Measurements from ENCODE around the gene MATN4. TPM values are rescaled to one million over a fixed set of nuclear protein-coding genes. Genes with fewer than 3 reads are reported as not detected.
A peak's percentile ranks its signal among the peaks of the same experiment; 100 is the strongest.
"Not testable (repeated sequence)": the region's sequence is repeated elsewhere in the genome, so short reads cannot be mapped to it uniquely, and the experiment has no call there.

The MATN4 gene
- 0.59 TPM for polyA plus RNA-seq (2013, experiment 1 of 2)
- polyA plus RNA-seq (2013, experiment 2 of 2), result 0.20 TPM

- WGBS, 2 experiments (ENCODE audit: insufficient coverage in 2 of 2), result 86% methylated on average over 16 to 20 of the region's 20 CpGs
- Histone ChIP-seq H3K4me3 (ENCODE audit: extremely low read depth, insufficient read depth, low read length, poor library complexity, severe bottlenecking) (no peak within 1 kb of the TSS), H3K27ac (ENCODE audit: low read depth, low read length, severe bottlenecking) (no peak within 1 kb of the TSS), H3K9me3 (ENCODE audit: control insufficient read depth, low read length) (no peaks in the 10 kb centered on the region), H3K36me3 (ENCODE audit: control insufficient read depth, insufficient read depth, low read length) (no peaks in the 10 kb centered on the region), H3K4me1 (ENCODE audit: control insufficient read depth, insufficient read depth, low read length, poor library complexity, severe bottlenecking) (peaks cover 2% of the 10 kb centered on the region)
Measured at GRCh38 chr20:45308117-45308778, at the start of gene MATN4. TSS of gene MATN4 (minus strand) at chr20:45308299. CDS start at chr20:45305582, 2,717 bp downstream.

GRCh38 chr20:45355209-45356084, 47.3 kb upstream of the MATN4 start:
- peaks cover 47% of the 10 kb centered on the region for H3K4me1 ChIP-seq (ENCODE audit: control insufficient read depth, insufficient read depth, low read length, poor library complexity, severe bottlenecking)
- H3K9me3 ChIP-seq (ENCODE audit: control insufficient read depth, low read length), result no peaks in the 10 kb centered on the region
- peak overlapping the region; percentile 72 for H3K27ac ChIP-seq (ENCODE audit: low read depth, low read length, severe bottlenecking)
- H3K36me3 ChIP-seq (ENCODE audit: control insufficient read depth, insufficient read depth, low read length), result no peaks in the 10 kb centered on the region
- H3K4me3 ChIP-seq (ENCODE audit: extremely low read depth, insufficient read depth, low read length, poor library complexity, severe bottlenecking), result no peak overlapping the region
- WGBS, 2 experiments (ENCODE audit: insufficient coverage in 2 of 2), result 47% methylated on average over 2 of the region's 5 CpGs

- no peaks in the 10 kb centered on the region for H3K36me3 ChIP-seq (ENCODE audit: control insufficient read depth, insufficient read depth, low read length)
- no peaks in the 10 kb centered on the region for H3K9me3 ChIP-seq (ENCODE audit: control insufficient read depth, low read length)
- 88 to 91% methylated on average over 9 of the region's 9 CpGs for WGBS, 2 experiments (ENCODE audit: insufficient coverage in 2 of 2)
- peak overlapping the region; percentile 72 for H3K27ac ChIP-seq (ENCODE audit: low read depth, low read length, severe bottlenecking)
- peaks cover 40% of the 10 kb centered on the region for H3K4me1 ChIP-seq (ENCODE audit: control insufficient read depth, insufficient read depth, low read length, poor library complexity, severe bottlenecking)
- no peak overlapping the region for H3K4me3 ChIP-seq (ENCODE audit: extremely low read depth, insufficient read depth, low read length, poor library complexity, severe bottlenecking)
Measured at GRCh38 chr20:45354423-45355208, 46.5 kb upstream of the MATN4 start.

- WGBS, 2 experiments (ENCODE audit: insufficient coverage in 2 of 2), result 100% methylated on average over 1 of the region's 1 CpG
- H3K4me1 ChIP-seq (ENCODE audit: control insufficient read depth, insufficient read depth, low read length, poor library complexity, severe bottlenecking), result peaks cover 32% of the 10 kb centered on the region
- H3K36me3 ChIP-seq (ENCODE audit: control insufficient read depth, insufficient read depth, low read length), result no peaks in the 10 kb centered on the region
- no peaks in the 10 kb centered on the region for H3K9me3 ChIP-seq (ENCODE audit: control insufficient read depth, low read length)
- H3K27ac ChIP-seq (ENCODE audit: low read depth, low read length, severe bottlenecking), result no peak overlapping the region
- H3K4me3 ChIP-seq (ENCODE audit: extremely low read depth, insufficient read depth, low read length, poor library complexity, severe bottlenecking), result no peak overlapping the region
Measured at GRCh38 chr20:45353746-45354145, 45.6 kb upstream of the MATN4 start.

- Histone ChIP-seq H3K27ac (ENCODE audit: low read depth, low read length, severe bottlenecking) (no peak overlapping the region), H3K9me3 (ENCODE audit: control insufficient read depth, low read length) (no peaks in the 10 kb centered on the region), H3K36me3 (ENCODE audit: control insufficient read depth, insufficient read depth, low read length) (no peaks in the 10 kb centered on the region), H3K4me3 (ENCODE audit: extremely low read depth, insufficient read depth, low read length, poor library complexity, severe bottlenecking) (no peak overlapping the region), H3K4me1 (ENCODE audit: control insufficient read depth, insufficient read depth, low read length, poor library complexity, severe bottlenecking) (peaks cover 24% of the 10 kb centered on the region)
- WGBS, 2 experiments (ENCODE audit: insufficient coverage in 2 of 2), result no CpG with 5 or more reads among the region's 3 CpGs
Measured at GRCh38 chr20:45352729-45353128, 44.6 kb upstream of the MATN4 start.

- H3K4me3 ChIP-seq (ENCODE audit: extremely low read depth, insufficient read depth, low read length, poor library complexity, severe bottlenecking); H3K27ac ChIP-seq (ENCODE audit: low read depth, low read length, severe bottlenecking); H3K36me3 ChIP-seq (ENCODE audit: control insufficient read depth, insufficient read depth, low read length); H3K9me3 ChIP-seq (ENCODE audit: control insufficient read depth, low read length): not testable (repeated sequence)
- 95 to 97% methylated on average over 7 to 8 of the region's 10 CpGs for WGBS, 2 experiments (ENCODE audit: insufficient coverage in 2 of 2)
- peaks cover 33% of the 10 kb centered on the region for H3K4me1 ChIP-seq (ENCODE audit: control insufficient read depth, insufficient read depth, low read length, poor library complexity, severe bottlenecking)
Measured at GRCh38 chr20:45350795-45351194, 42.7 kb upstream of the MATN4 start.

- 100% methylated on average over 1 of the region's 1 CpG; no CpG with 5 or more reads in 1 of the 2 experiments for WGBS, 2 experiments (ENCODE audit: insufficient coverage in 2 of 2)
- H3K9me3 ChIP-seq (ENCODE audit: control insufficient read depth, low read length), result no peaks in the 10 kb centered on the region
- no peaks in the 10 kb centered on the region for H3K36me3 ChIP-seq (ENCODE audit: control insufficient read depth, insufficient read depth, low read length)
- H3K4me1 ChIP-seq (ENCODE audit: control insufficient read depth, insufficient read depth, low read length, poor library complexity, severe bottlenecking), result peaks cover 34% of the 10 kb centered on the region
- H3K4me3 ChIP-seq (ENCODE audit: extremely low read depth, insufficient read depth, low read length, poor library complexity, severe bottlenecking), result no peak overlapping the region
- H3K27ac ChIP-seq (ENCODE audit: low read depth, low read length, severe bottlenecking), result no peak overlapping the region
Measured at GRCh38 chr20:45350217-45350616, 42.1 kb upstream of the MATN4 start.

- peak within 1 kb of the TSS; percentile 67 for H3K27ac ChIP-seq (ENCODE audit: low read depth, low read length, severe bottlenecking)
- H3K4me1 ChIP-seq (ENCODE audit: control insufficient read depth, insufficient read depth, low read length, poor library complexity, severe bottlenecking), result peaks cover 33% of the 10 kb centered on the region
- H3K36me3 ChIP-seq (ENCODE audit: control insufficient read depth, insufficient read depth, low read length), result no peaks in the 10 kb centered on the region
- WGBS, 2 experiments (ENCODE audit: insufficient coverage in 2 of 2), result 3% methylated on average over 23 to 48 of the region's 77 CpGs
- H3K4me3 ChIP-seq (ENCODE audit: extremely low read depth, insufficient read depth, low read length, poor library complexity, severe bottlenecking), result peak within 1 kb of the TSS; percentile 79
- no peaks in the 10 kb centered on the region for H3K9me3 ChIP-seq (ENCODE audit: control insufficient read depth, low read length)
Measured at GRCh38 chr20:45347936-45348778, 40.1 kb upstream of the MATN4 start, which contains the start of gene SDC4. TSS of gene SDC4 (minus strand) at chr20:45348424. CDS start at chr20:45348384, 40 bp downstream.

GRCh38 chr20:45347297-45347935, 39.3 kb upstream of the MATN4 start:
- peaks cover 40% of the 10 kb centered on the region for H3K4me1 ChIP-seq (ENCODE audit: control insufficient read depth, insufficient read depth, low read length, poor library complexity, severe bottlenecking)
- H3K27ac ChIP-seq (ENCODE audit: low read depth, low read length, severe bottlenecking), result peak overlapping the region; percentile 67
- H3K9me3 ChIP-seq (ENCODE audit: control insufficient read depth, low read length), result no peaks in the 10 kb centered on the region
- no peaks in the 10 kb centered on the region for H3K36me3 ChIP-seq (ENCODE audit: control insufficient read depth, insufficient read depth, low read length)
- WGBS, 2 experiments (ENCODE audit: insufficient coverage in 2 of 2), result 0% methylated on average over 1 of the region's 10 CpGs; no CpG with 5 or more reads in 1 of the 2 experiments
- H3K4me3 ChIP-seq (ENCODE audit: extremely low read depth, insufficient read depth, low read length, poor library complexity, severe bottlenecking), result peak overlapping the region; percentile 79

Data from mesodermal cell (in vitro differentiated cells).